Vagina (tissue), 2 donors: ENCODE measurements around the gene TRPV6. TPM values are rescaled to one million over a fixed set of nuclear protein-coding genes. Genes with fewer than 3 reads are reported as not detected.

Source experiments
- DNase-seq, 2 donors: peaks; one replicate each; pipeline ENCODE4 v3.0.0-alpha.2; 2017; ENCODE audit errors: extremely low spot score in 2 of 2
- H3K27ac ChIP-seq: fragments of 200-600 bp; sonication (generic); one replicate; pipeline ENCODE4 v1.5.1; 2019
- H3K27me3 ChIP-seq: fragments of 200-600 bp; sonication (generic); one replicate; pipeline ENCODE4 v1.5.1; 2019
- H3K36me3 ChIP-seq, 2 donors: fragments of 200-600 bp; sonication (generic); one replicate each; pipeline ENCODE4 v1.5.1; 2017 to 2019
- H3K4me1 ChIP-seq: fragments of 200-600 bp; sonication (generic); one replicate; pipeline ENCODE4 v1.5.1; 2019
- H3K4me3 ChIP-seq, 2 donors: fragments of 200-600 bp; sonication (generic); 1 replicate in 1 of 2; 2 replicates in 1 of 2; pipeline ENCODE4 v1.5.1; 2016 to 2019
- H3K9me3 ChIP-seq: fragments of 200-600 bp; sonication (generic); one replicate; pipeline ENCODE4 v1.5.1; 2019
- POLR2A ChIP-seq, 2 donors: fragments of 450-650 bp; IDR thresholded peaks; one replicate each; pipeline ENCODE4 v1.6.1; 2017; ENCODE audit warnings: antibody characterized with exemption in 2 of 2, mild to moderate bottlenecking in 2 of 2, moderate library complexity in 2 of 2
- POLR2AphosphoS5 ChIP-seq, 2 donors: sonication (generic); formaldehyde crosslinking; IDR thresholded peaks; one replicate each; pipeline ENCODE4 v1.9.0; 2017; ENCODE audit warnings: antibody characterized with exemption in 2 of 2, mild to moderate bottlenecking in 2 of 2, low read depth in 1 of 2; ENCODE audit not compliant: insufficient read depth in 1 of 2
- intact Hi-C: fragments of 100-400 bp; cut with DNase I; formaldehyde crosslinking; loops from one replicate; pipeline ENCODE4 v1.15.1; 2023
- total RNA-seq: library from RNA; depleted of rRNA; stranded (reverse); fragments of >200 nt; gene quantifications from one replicate; pipeline ENCODE4 v1.2.3, GENCODE V29; 2016
- TF ChIP-seq, protein P1 (sequence below), 3 experiments: fragments of 450-650 bp in 2 of 3; fragments of 200-600 bp in 1 of 3; sonication (generic) in 1 of 3; IDR thresholded peaks; one replicate each; pipeline ENCODE4 v1.5.1; 2017 to 2019; ENCODE audit warnings: antibody characterized with exemption in 3 of 3, mild to moderate bottlenecking in 2 of 3, moderate library complexity in 2 of 3

Gene TRPV6
- total RNA-seq, 1 donor from 2014 or later: 7.9 TPM

DNA sequence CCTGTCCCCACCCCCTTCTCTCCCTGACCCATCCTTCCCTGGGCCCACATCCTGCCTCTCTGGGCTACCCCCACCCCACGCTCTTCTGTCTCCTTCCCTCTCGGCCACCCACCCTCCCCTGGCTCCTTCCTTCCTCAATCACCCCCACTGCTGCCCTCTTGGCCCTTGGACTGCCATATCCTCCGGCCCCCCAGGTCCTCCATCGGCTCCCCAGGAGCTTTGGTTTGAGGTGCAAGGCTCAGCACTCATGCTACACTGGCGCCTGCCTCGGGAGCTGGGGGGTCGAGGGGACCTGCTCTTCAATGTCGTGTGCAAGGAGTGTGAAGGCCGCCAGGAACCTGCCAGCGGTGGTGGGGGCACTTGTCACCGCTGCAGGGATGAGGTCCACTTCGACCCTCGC is 19.8 kb downstream of the TRPV6 start:
- TF ChIP-seq POLR2A (IDR thresholded peaks at IDR 0.05) (no peak), POLR2AphosphoS5 (IDR thresholded peaks at IDR 0.05; ENCODE audit: insufficient read depth in 1 of 2, low read depth in 1 of 2) (no peak)
- TF ChIP-seq, protein P1, sequence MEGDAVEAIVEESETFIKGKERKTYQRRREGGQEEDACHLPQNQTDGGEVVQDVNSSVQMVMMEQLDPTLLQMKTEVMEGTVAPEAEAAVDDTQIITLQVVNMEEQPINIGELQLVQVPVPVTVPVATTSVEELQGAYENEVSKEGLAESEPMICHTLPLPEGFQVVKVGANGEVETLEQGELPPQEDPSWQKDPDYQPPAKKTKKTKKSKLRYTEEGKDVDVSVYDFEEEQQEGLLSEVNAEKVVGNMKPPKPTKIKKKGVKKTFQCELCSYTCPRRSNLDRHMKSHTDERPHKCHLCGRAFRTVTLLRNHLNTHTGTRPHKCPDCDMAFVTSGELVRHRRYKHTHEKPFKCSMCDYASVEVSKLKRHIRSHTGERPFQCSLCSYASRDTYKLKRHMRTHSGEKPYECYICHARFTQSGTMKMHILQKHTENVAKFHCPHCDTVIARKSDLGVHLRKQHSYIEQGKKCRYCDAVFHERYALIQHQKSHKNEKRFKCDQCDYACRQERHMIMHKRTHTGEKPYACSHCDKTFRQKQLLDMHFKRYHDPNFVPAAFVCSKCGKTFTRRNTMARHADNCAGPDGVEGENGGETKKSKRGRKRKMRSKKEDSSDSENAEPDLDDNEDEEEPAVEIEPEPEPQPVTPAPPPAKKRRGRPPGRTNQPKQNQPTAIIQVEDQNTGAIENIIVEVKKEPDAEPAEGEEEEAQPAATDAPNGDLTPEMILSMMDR (IDR thresholded peaks at IDR 0.05): no peak
- no peak overlapping the region for H3K4me3 ChIP-seq
- no peaks in the 10 kb centered on the region for H3K27me3 ChIP-seq
- no peak overlapping the region for H3K27ac ChIP-seq
- no peaks in the 10 kb centered on the region for H3K9me3 ChIP-seq
- intact Hi-C loops: no loop called here
- peaks cover 8% of the 10 kb centered on the region for H3K4me1 ChIP-seq
- H3K36me3 ChIP-seq: peaks cover 0 to 51% of the 10 kb centered on the region in 2 donors
- no peak for DNase-seq

DNA sequence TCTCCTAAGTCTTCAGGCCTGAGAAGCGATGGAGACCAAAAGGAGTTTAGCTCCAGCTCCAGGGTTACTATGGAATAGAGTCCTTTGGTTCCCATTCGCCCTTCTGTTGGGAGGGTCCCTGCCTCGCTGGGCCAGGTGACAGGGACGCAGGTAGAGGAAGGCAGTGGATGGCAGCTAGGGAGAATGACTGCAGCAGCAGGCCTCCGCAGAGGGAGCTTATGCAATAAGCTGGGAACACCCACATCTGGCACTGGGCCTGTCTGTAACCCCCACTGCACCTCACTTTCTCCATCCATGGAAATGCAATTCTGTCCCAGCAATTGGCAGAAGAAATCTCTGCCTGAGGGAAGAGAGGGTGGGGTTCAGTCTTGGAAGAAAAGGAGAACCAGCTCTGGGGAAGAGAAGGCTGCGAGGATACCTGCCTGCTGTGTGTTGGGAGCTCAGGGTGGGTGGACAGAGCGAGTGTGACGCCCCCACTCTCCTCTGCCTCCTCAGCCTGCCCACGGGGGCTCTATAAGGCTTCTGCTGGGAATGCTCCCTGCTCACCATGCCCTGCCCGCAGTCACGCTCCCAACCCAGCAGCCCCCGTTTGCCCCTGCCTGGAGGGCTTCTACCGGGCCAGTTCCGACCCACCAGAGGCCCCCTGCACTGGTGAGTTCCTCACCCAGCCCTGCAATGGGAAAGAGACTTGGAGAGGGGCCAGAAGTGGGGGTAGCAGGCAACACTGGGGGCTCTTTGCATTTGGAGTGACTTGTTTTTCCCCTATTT is 20.4 kb downstream of the TRPV6 start:
- TF ChIP-seq, protein P1 (IDR thresholded peaks at IDR 0.05): no peak
- TF ChIP-seq POLR2AphosphoS5 (IDR thresholded peaks at IDR 0.05; ENCODE audit: insufficient read depth in 1 of 2, low read depth in 1 of 2) (no peak), POLR2A (IDR thresholded peaks at IDR 0.05) (no peak)
- peak; percentile 81 to 85 for DNase-seq
- H3K27ac ChIP-seq: no peak overlapping the region
- intact Hi-C loops: no loop called here
- no peaks in the 10 kb centered on the region for H3K9me3 ChIP-seq
- H3K36me3 ChIP-seq: peaks cover 0 to 45% of the 10 kb centered on the region in 2 donors
- H3K27me3 ChIP-seq: no peaks in the 10 kb centered on the region
- H3K4me1 ChIP-seq: peaks cover 13% of the 10 kb centered on the region
- no peak overlapping the region for H3K4me3 ChIP-seq

DNA sequence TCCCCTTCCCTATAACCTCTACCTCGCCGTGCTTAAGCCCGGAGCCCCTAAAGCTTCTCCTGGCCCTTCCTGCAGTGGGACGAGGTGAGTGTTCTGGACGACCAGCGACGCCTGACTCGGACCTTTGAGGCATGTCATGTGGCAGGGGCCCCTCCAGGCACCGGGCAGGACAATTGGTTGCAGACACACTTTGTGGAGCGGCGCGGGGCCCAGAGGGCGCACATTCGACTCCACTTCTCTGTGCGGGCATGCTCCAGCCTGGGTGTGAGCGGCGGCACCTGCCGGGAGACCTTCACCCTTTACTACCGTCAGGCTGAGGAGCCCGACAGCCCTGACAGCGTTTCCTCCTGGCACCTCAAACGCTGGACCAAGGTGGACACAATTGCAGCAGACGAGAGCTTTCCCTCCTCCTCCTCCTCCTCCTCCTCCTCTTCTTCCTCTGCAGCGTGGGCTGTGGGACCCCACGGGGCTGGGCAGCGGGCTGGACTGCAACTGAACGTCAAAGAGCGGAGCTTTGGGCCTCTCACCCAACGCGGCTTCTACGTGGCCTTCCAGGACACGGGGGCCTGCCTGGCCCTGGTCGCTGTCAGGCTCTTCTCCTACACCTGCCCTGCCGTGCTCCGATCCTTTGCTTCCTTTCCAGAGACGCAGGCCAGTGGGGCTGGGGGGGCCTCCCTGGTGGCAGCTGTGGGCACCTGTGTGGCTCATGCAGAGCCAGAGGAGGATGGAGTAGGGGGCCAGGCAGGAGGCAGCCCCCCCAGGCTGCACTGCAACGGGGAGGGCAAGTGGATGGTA is 21.5 kb downstream of the TRPV6 start:
- peaks cover 24% of the 10 kb centered on the region for H3K4me1 ChIP-seq
- no peaks in the 10 kb centered on the region for H3K9me3 ChIP-seq
- H3K36me3 ChIP-seq: peaks cover 0 to 36% of the 10 kb centered on the region in 2 donors
- intact Hi-C loops: no loop called here
- no peaks in the 10 kb centered on the region for H3K27me3 ChIP-seq
- DNase-seq: peak in 1 of 2 donors; percentile 85
- TF ChIP-seq POLR2AphosphoS5 (IDR thresholded peaks at IDR 0.05; ENCODE audit: insufficient read depth in 1 of 2, low read depth in 1 of 2): no peak
- TF ChIP-seq, protein P1 (IDR thresholded peaks at IDR 0.05): no peak
- TF ChIP-seq POLR2A (IDR thresholded peaks at IDR 0.05): no peak
- H3K27ac ChIP-seq: no peak overlapping the region
- no peak overlapping the region for H3K4me3 ChIP-seq

DNA sequence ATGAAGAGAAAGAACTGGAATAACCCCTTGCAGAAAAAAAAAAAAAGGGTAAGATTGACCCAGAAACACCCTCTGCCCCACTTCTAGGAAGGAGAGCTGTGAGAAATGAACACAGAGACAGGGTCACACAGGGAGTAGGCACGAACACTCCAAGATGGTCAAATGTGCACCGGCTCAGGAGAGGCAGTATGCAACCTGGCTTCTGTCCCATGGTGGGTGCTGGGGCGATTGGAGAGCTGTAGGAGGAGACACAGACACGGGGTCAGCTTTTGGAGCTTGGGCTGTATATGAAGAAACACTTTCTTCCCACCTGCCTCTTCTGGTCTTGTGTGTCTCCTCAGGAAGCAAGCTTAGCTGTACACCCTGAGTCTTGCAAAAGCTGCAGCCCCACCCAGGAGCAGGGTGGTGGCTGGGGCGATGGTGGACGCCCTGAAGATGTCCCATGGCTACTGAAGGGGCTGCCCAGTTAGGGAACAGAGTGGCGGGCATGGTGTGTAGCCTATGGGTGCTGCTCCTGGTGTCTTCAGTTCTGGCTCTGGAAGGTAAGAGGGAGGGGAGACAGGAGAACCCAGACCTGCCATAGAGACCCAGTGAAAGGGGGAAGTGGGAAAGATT is 22.7 kb downstream of the TRPV6 start:
- DNase-seq: no peak
- Histone ChIP-seq H3K4me3 (no peak overlapping the region), H3K36me3 (peaks cover 0 to 25% of the 10 kb centered on the region in 2 donors), H3K9me3 (no peaks in the 10 kb centered on the region), H3K4me1 (peaks cover 27% of the 10 kb centered on the region), H3K27me3 (no peaks in the 10 kb centered on the region), H3K27ac (no peak overlapping the region)
- TF ChIP-seq, protein P1 (IDR thresholded peaks at IDR 0.05): no peak
- TF ChIP-seq POLR2A (IDR thresholded peaks at IDR 0.05) (no peak), POLR2AphosphoS5 (IDR thresholded peaks at IDR 0.05; ENCODE audit: insufficient read depth in 1 of 2, low read depth in 1 of 2) (no peak)
- intact Hi-C loops: no loop called here
